GM21423 (cell line): ENCODE results near the gene MRPL16.

Source experiments
- ATAC-seq: cut with Tn5 transposase; IDR thresholded peaks from one replicate; pipeline ENCODE4 v1.9.1; 2021; ENCODE audit warnings: mild to moderate bottlenecking, moderate library complexity; ENCODE audit not compliant: unreplicated experiment

MRPL16 gene

DNA sequence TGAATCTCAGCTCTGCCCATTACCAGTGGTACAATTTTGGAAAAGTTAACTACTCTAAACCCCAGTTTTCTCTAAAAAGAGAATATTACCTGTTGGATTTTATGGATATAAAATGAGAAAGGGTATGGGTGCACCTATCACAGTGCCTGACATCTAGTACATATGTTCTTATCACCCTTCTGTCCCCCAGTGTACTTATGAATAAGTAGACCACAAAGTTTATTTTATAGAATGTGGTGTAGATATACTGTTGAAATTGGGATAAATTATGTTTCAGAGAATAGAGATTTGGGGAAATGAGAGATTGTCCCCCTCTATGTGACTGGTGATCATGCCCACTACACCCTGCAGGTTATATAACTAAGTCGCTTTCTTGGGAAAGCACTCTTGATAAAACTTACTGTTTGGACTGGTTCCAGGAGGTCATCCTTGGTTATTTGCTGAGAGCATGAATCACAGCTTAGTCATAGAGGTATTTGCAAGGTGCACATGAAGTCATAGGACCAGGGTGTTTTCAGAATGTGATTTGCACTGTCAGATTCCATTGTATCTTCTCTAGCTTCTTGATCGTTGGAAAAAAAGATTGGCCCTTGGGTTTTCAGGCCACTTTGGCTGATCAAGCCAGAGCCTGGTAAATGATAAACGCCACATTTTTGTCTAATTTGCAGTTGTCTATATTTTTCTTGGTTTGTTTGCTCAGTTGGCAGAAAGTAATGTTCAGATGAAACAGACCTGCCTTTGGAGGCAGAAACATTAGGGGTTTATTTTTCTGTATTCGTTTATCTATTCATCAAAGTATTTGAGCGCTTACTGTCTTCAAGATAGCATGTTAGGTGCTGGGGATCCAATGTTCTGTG, 34.1 kb downstream of the MRPL16 start:
- ATAC-seq: no peak

GRCh38 chr11:59773083-59773440, 37.5 kb downstream of the MRPL16 start:
- ATAC-seq: no peak

DNA sequence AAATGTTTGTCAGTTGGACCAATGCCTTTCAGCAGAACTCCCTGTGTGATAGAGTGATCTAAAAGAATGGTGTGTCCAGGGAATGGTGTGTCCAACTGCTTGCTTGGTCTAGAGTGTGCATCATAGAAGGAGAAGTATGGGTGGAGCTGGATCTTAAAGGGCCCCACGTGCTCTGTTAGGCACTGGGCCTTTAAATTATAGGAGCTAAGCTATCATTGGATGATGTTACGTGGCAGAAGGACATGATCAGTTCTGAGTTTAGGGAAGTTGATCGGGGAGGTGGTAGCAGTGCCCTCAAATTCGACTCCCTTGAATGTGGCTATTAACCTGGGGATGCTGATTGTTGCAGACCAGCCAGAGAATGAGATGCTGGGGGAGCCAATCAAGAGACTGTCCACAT, 39.0 kb downstream of the MRPL16 start:
- no peak for ATAC-seq

GRCh38 chr11:59770869-59771268, 39.7 kb downstream of the MRPL16 start:
- ATAC-seq: no peak

- no peak for ATAC-seq
Observed at GRCh38 chr11:59770319-59770718, 40.3 kb downstream of the MRPL16 start.

DNA sequence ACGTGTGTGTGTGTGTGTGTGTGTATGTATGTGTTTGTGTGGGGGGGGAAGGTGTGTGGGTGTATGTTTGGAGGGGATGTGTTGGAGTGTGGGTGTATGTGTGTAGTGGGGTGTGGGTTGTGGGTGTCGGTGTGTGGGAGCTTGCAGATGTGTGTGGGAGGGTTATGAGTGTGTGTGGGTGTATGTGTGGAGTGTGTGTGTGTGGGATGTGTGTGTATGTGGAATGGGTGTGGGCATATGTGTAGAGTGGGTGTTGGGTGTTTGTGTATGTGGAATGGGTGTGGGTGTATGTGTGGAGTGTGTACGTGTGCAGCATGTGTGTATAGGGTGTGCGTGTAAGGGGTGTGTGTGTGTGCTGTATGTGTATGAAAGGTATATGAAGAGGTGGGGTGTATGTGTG, 40.8 kb downstream of the MRPL16 start:
- no peak for ATAC-seq

DNA sequence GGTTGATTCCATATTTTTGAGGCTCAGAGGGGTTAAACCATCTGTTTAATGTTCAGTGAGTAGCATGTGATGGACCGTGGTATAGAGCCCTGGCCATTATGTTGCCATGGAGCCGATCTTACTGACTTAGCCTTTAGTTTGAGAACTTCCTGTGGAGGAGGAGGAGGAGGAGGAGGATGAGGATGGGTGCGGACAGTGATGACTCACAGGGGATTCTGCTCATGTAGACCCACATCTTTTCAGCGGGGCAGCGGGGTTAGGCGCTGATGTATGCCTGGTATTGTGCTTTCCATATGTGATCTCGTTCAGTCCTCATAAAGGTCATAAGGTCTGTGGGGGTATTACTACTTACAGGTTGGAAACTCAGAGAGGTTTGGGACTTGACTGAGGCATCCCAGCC, 41.5 kb downstream of the MRPL16 start:
- ATAC-seq: no peak

GRCh38 chr11:59767225-59767611, 43.4 kb downstream of the MRPL16 start:
- no peak for ATAC-seq

DNA sequence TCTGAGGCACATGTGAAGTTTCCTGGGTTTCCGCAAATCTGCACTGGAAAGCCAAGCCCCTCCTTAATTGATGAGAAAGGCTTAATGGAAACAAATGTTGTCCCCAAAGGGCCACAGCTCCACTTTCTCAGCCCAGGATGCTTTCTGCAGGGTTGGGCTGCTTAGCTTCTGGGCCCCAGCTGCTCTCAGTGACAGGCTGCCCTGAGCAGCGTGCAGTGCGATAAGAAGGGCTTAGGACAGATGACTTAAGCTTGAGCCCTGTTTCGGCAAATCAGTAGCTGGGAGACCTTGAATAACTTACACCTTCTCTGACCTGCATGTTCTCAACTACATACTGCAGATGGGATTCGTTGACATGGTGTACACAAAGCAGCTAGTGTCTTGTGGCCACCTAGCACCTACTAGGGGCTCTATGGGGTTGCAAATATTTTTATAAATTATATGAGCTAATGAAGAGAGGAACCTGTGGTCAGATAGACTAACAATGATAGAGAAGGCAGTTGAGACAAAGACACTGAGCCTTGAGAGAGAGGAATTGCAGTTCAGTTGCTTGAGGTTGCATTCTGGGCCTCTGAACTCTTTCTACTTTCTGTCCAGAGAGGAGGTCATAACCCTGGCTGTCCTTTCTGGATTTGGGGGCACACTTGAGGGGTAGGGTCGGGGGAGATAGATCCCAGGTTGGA, 43.9 kb downstream of the MRPL16 start:
- ATAC-seq: no peak

- ATAC-seq: no peak
Observed at GRCh38 chr11:59765068-59765735, 45.4 kb downstream of the MRPL16 start.

DNA sequence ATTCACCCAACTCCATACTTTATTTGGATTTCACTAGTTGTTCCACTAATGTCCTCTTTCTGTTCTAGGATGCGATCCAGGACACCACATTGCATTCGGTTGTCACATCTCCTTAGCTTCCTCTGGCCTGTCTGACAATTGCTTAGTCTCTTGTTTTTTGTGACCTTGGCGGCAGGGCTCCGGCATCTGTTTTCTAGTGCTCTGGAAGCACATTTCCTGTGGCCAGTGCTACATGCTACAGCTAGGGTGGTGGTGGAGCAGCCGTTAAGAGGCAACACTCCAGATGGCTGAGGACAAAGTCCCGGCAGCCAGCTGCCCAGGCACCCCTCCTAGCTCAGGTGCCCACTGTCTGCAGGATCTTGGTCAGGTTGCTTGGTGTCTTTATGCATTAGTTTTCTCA, 48.6 kb downstream of the MRPL16 start:
- no peak for ATAC-seq

GRCh38 chr11:59760771-59761170, 49.8 kb downstream of the MRPL16 start:
- no peak for ATAC-seq

- ATAC-seq: no peak
Observed at GRCh38 chr11:59759900-59760299, 50.7 kb downstream of the MRPL16 start.

DNA sequence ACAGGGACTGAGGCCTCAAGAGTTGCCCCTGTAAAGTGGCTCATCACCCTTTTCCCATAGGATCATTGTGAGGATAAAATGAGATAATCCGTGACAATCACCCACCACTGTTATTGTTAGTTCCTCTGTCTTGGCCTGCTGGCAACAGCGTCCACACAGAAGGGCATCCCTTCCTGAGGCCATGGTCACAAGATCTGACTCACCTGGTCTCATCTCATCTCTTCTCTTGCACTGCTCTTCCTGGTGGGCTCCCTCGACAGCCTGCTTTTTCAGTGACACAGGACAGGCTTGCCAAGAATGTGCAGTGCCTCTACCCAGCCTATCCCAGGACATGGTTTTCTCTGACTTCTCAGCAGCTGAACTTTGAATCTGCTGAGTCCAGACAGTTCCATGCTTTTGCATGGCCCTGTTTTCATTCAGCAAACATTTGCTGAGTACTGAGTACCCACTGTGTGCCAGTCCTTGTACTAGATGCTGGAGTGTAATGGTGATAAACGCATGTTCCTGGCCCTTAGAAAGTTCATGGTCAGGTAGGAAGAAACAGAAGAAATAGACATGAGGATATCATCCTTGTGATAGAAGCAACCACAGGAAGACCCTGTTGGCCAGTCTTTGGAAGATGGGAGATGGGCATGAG, 52.1 kb downstream of the MRPL16 start:
- no peak for ATAC-seq

- ATAC-seq: no peak
Observed at GRCh38 chr11:59756845-59757244, 53.7 kb downstream of the MRPL16 start.

DNA sequence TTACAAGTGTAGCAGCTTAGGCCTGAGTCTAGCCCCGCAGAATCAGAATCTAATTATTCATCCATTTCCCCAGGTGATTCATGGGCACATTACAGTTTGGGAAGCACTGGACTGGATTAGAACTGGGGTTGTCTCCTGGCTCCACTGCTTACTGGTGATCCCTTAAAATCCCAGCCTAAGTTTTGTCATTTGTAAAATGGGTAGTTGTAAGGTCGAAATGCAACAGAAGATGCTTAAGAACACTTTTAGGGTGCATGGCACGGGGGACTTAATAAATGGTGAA, 54.1 kb downstream of the MRPL16 start:
- ATAC-seq: no peak
